HCT116 (cell line): ENCODE data around the gene TMPRSS9.

Experiments used
- EGR1 ChIP-seq: IDR thresholded peaks from 2 replicates; pipeline ENCODE4 v1.6.1; 2012; ENCODE audit warnings: low read depth
- EZH2 ChIP-seq: fragments of 200-600 bp; sonication (generic); IDR thresholded peaks from 2 replicates; pipeline ENCODE4 v1.6.1; 2017; ENCODE audit warnings: antibody characterized with exemption, mixed run types
- MAX ChIP-seq: IDR thresholded peaks from 2 replicates; pipeline ENCODE4 v1.6.1; 2012
- POLR2A ChIP-seq: IDR thresholded peaks from 2 replicates; pipeline ENCODE4 v1.7.0; 2011; ENCODE audit warnings: borderline replicate concordance; ENCODE audit not compliant: insufficient read depth, insufficient read length; ENCODE audit errors: extremely low read depth
- POLR2AphosphoS5 ChIP-seq: IDR thresholded peaks from 2 replicates; pipeline ENCODE4 v1.6.1; 2011; ENCODE audit warnings: mild to moderate bottlenecking, low read depth, low read length, moderate library complexity
- RAD21 ChIP-seq: IDR thresholded peaks from 2 replicates; pipeline ENCODE4 v1.6.1; 2012; ENCODE audit warnings: low read depth, mild to moderate bottlenecking
- SIN3A ChIP-seq: IDR thresholded peaks from 2 replicates; pipeline ENCODE4 v1.6.1; 2012; ENCODE audit warnings: low read depth
- TCF7L2 ChIP-seq: IDR thresholded peaks from 2 replicates; pipeline ENCODE4 v1.7.0; 2011; ENCODE audit warnings: borderline replicate concordance, inconsistent platforms; ENCODE audit not compliant: insufficient read depth, insufficient read length; ENCODE audit errors: extremely low read depth
- YY1 ChIP-seq: IDR thresholded peaks from 2 replicates; pipeline ENCODE4 v1.6.1; 2011; ENCODE audit warnings: low read length, low read depth, moderate library complexity, mild to moderate bottlenecking; ENCODE audit not compliant: insufficient replicate concordance; ENCODE audit errors: extremely low read depth
- ZFX ChIP-seq: fragments of 450-650 bp; IDR thresholded peaks from 2 replicates; pipeline ENCODE4 v1.6.1; 2017
- ZNF274 ChIP-seq: fragments of 200-500 bp; sonication (Bioruptor generic); IDR thresholded peaks from 2 replicates; pipeline ENCODE4 v1.6.1; 2014; ENCODE audit warnings: mild to moderate bottlenecking, low read depth, low read length, inconsistent platforms
- TF ChIP-seq, protein P1 (sequence below), 3 experiments: fragments of 200-600 bp in 1 of 3; sonication (generic) in 1 of 3; IDR thresholded peaks in 2 of 3; conservative IDR thresholded peaks in 1 of 3; 2 replicates each; pipeline ENCODE4 v1.5.1; 2012 to 2017; ENCODE audit warnings: low read depth in 2 of 3, low read length in 2 of 3, antibody characterized with exemption in 1 of 3, borderline replicate concordance in 1 of 3, control low read depth in 1 of 3, mild to moderate bottlenecking in 1 of 3, mixed read lengths in 1 of 3, mixed run types in 1 of 3, moderate library complexity in 1 of 3; ENCODE audit not compliant: insufficient read depth in 1 of 3
- TF ChIP-seq, protein P2 (sequence below): IDR thresholded peaks from 2 replicates; pipeline ENCODE4 v1.6.1; 2012; ENCODE audit warnings: low read depth

DNA sequence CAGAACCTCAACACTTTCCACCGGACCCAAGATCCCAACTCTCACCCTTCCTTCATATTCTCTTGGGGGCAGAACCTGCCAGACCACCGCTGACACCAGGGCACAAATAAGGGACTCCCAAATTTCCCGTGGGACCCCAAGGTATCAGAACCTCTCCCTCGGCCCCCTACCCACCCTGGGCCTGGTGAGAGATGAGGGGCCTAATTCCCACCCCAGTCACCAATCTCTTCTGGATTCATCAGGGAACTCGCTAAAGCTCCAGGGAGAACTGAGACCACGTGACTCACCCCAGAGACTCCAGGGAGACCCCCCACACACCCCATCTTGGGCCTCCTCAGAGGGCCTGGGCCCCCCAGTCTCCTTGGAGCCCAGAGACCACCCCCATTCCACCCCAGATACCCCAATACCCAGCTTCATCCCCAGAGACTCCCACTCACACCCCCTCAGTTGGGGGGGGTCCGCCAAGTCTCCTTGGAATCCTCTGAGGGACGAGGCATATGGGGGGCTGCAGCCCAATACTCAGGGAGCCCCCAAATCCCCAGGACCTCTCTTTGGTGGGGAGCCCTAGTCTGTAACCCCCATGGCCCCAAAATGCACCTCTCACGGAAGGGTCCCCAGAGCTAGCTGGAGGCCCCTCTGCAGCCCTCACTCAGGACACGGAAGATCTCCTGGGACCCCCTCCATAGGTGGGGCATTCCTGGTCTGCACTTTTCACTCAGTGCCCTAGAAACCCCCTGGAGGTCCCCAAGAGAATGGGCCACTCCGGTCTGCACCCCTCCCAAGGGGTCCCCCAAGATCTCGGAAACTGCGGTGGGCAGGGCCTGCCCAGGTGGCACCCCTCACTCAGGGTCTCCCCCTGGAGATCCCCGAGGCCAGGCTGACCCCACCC, 95.1 kb downstream of the TMPRSS9 start:
- TF ChIP-seq POLR2A (no peak), EZH2 (no peak), ZFX (no peak), POLR2AphosphoS5 (no peak), TCF7L2 (no peak), ZNF274 (no peak), RAD21 (no peak), SIN3A (no peak), YY1 (no peak), EGR1 (no peak), MAX (no peak)
- TF ChIP-seq, protein P1, sequence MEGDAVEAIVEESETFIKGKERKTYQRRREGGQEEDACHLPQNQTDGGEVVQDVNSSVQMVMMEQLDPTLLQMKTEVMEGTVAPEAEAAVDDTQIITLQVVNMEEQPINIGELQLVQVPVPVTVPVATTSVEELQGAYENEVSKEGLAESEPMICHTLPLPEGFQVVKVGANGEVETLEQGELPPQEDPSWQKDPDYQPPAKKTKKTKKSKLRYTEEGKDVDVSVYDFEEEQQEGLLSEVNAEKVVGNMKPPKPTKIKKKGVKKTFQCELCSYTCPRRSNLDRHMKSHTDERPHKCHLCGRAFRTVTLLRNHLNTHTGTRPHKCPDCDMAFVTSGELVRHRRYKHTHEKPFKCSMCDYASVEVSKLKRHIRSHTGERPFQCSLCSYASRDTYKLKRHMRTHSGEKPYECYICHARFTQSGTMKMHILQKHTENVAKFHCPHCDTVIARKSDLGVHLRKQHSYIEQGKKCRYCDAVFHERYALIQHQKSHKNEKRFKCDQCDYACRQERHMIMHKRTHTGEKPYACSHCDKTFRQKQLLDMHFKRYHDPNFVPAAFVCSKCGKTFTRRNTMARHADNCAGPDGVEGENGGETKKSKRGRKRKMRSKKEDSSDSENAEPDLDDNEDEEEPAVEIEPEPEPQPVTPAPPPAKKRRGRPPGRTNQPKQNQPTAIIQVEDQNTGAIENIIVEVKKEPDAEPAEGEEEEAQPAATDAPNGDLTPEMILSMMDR (IDR thresholded peaks at IDR 0.05 in 2 of 3, conservative IDR thresholded peaks at IDR 0.05 in 1 of 3; ENCODE audit: borderline replicate concordance in 1 of 3, insufficient read depth in 1 of 3, low read depth in 2 of 3, low read length in 2 of 3): no peak
- TF ChIP-seq, protein P2, sequence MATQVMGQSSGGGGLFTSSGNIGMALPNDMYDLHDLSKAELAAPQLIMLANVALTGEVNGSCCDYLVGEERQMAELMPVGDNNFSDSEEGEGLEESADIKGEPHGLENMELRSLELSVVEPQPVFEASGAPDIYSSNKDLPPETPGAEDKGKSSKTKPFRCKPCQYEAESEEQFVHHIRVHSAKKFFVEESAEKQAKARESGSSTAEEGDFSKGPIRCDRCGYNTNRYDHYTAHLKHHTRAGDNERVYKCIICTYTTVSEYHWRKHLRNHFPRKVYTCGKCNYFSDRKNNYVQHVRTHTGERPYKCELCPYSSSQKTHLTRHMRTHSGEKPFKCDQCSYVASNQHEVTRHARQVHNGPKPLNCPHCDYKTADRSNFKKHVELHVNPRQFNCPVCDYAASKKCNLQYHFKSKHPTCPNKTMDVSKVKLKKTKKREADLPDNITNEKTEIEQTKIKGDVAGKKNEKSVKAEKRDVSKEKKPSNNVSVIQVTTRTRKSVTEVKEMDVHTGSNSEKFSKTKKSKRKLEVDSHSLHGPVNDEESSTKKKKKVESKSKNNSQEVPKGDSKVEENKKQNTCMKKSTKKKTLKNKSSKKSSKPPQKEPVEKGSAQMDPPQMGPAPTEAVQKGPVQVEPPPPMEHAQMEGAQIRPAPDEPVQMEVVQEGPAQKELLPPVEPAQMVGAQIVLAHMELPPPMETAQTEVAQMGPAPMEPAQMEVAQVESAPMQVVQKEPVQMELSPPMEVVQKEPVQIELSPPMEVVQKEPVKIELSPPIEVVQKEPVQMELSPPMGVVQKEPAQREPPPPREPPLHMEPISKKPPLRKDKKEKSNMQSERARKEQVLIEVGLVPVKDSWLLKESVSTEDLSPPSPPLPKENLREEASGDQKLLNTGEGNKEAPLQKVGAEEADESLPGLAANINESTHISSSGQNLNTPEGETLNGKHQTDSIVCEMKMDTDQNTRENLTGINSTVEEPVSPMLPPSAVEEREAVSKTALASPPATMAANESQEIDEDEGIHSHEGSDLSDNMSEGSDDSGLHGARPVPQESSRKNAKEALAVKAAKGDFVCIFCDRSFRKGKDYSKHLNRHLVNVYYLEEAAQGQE: no peak
